Fibroblast of villous mesenchyme (primary cell): Measurements from ENCODE around the gene UBR7. TPM values are rescaled to one million over a fixed set of nuclear protein-coding genes. Genes with fewer than 3 reads are reported as not detected.

Experiments used
- DNase-seq: peaks from one replicate; pipeline ENCODE4 v3.0.0-alpha.2; 2010; ENCODE audit warnings: low read depth
- H3K4me3 ChIP-seq: 2 replicates; pipeline ENCODE4 v1.5.1; 2011; ENCODE audit warnings: low read depth, mild to moderate bottlenecking, low read length
- CTCF ChIP-seq: IDR thresholded peaks from 2 replicates; pipeline ENCODE4 v1.5.1; 2012; ENCODE audit warnings: low read depth, mild to moderate bottlenecking, low read length; ENCODE audit not compliant: insufficient read depth
- total RNA-seq: library from RNA; depleted of rRNA; stranded (reverse); fragments of >200 nt; gene quantifications from 2 replicates; pipeline ENCODE4 v1.2.3, GENCODE V29; 2012

The UBR7 gene
- total RNA-seq, 1 donor = 28.9 TPM

DNA sequence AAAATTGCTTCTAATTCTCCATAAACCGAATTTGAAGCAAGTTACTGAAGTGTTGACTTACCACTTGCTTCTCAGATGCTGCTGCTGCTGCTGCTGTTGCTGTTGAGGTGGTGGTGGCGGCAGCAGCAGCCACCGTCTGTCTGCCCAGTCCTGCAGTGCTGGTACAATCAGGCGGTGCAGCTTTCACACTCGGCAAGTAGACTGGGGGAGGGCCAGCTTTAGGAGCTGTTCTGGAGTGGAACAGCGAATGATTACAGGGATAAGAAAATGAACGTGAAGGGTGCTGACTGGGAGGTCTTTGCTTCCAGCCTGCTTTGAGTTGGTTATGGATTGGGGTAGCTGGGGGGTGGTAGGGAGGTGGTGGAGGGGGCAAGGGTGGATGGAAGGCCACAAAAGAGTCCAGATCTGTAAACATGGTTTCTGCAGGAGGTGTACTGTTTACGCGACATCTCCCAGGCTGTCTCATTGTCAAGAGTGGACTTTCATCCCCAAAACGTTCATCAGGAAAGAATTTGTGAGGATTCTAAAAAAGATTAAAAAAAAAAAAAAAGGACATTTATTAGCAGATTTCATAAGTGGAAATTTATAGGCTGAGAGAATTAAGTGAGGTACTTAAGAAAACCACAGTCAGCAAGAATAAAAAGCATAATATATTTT lies 38.8 kb downstream of the UBR7 start:
- TF ChIP-seq CTCF = no peak
- no peak for DNase-seq
- H3K4me3 ChIP-seq = no peak overlapping the region

GRCh38 chr14:93246534-93246933 lies 39.5 kb downstream of the UBR7 start:
- no peak overlapping the region for H3K4me3 ChIP-seq
- TF ChIP-seq CTCF = no peak
- no peak for DNase-seq

DNA sequence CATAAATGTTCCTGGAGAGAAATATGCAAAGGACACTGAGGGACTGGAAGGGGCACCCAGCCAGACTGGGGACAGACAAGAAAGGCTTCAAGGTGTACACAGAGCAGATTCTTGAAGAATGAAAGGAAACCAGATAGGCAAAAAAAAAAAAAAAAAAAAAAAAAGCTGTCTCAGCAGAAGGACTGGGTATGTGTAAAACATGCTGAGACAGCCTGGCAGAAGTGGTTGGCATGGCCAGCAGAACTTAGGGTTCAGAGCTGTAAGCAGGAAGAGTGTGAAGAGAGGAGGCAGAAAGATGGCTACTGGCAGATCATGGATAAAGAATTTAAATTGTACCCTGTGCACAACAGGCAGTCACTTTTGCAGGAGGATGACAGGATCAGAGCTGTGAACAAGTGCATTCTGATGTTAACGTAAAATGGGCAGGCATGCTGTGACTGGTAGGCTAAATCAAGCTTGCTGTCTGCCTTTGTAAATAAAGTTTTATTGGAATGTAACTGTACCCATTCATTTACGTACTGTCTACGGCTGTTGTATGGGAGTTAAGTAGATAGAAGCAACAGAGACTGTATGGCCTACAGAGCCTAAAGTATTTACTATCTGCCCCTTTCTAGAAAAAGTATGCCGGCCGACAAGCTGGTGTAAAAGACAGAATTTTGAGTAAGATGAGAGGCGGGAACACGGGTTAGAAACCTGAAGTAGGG lies 42.2 kb downstream of the UBR7 start:
- no peak overlapping the region for H3K4me3 ChIP-seq
- DNase-seq = no peak
- TF ChIP-seq CTCF = no peak

GRCh38 chr14:93262446-93262845 lies 55.4 kb downstream of the UBR7 start:
- TF ChIP-seq CTCF = no peak
- H3K4me3 ChIP-seq = no peak overlapping the region
- DNase-seq = no peak

- no peak for DNase-seq
- no peak for TF ChIP-seq CTCF
- H3K4me3 ChIP-seq = no peak overlapping the region
Measured at GRCh38 chr14:93263416-93263815, 56.4 kb downstream of the UBR7 start.

- no peak overlapping the region for H3K4me3 ChIP-seq
- TF ChIP-seq CTCF = no peak
- DNase-seq = no peak
Measured at GRCh38 chr14:93266127-93266526, 59.1 kb downstream of the UBR7 start.
